Skeletal muscle satellite cell (primary cell): ENCODE results near the gene SRSF2.
"Not testable (repeated sequence)": the region's sequence is repeated elsewhere in the genome, so short reads cannot be mapped to it uniquely, and the experiment has no call there.

Source experiments
- H3K27me3 ChIP-seq: 2 replicates; pipeline ENCODE4 v1.7.0; 2013; ENCODE audit warnings: low read length; ENCODE audit not compliant: control insufficient read depth, insufficient read depth
- H3K36me3 ChIP-seq: 2 replicates; pipeline ENCODE4 v1.7.0; 2013; ENCODE audit warnings: mild to moderate bottlenecking, control low read depth, low read length; ENCODE audit not compliant: insufficient read depth
- H3K4me1 ChIP-seq: 2 replicates; pipeline ENCODE4 v1.7.0; 2013; ENCODE audit warnings: low read length; ENCODE audit not compliant: control insufficient read depth, insufficient read depth
- H3K4me2 ChIP-seq: 2 replicates; pipeline ENCODE4 v1.7.0; 2013; ENCODE audit warnings: mild to moderate bottlenecking, low read length
- H3K4me3 ChIP-seq: 2 replicates; pipeline ENCODE4 v1.7.0; 2013; ENCODE audit warnings: low read length
- H3K9ac ChIP-seq: 2 replicates; pipeline ENCODE4 v1.7.0; 2013; ENCODE audit warnings: mild to moderate bottlenecking, low read depth, low read length, moderate library complexity
- H3K9me3 ChIP-seq: replicated peaks from 2 replicates; pipeline ENCODE4 v1.7.0; 2013; ENCODE audit warnings: mild to moderate bottlenecking, control low read depth, low read length

SRSF2 gene

GRCh38 chr17:76714822-76715495, 22.2 kb downstream of the SRSF2 start:
- no peak overlapping the region for H3K4me3 ChIP-seq
- peaks cover 39% of the 10 kb centered on the region for H3K4me1 ChIP-seq
- H3K4me2 ChIP-seq: peak overlapping the region; percentile 33
- H3K36me3 ChIP-seq: peaks cover 54% of the 10 kb centered on the region
- H3K9me3 ChIP-seq: no peaks in the 10 kb centered on the region
- no peaks in the 10 kb centered on the region for H3K27me3 ChIP-seq
- H3K9ac ChIP-seq: peak overlapping the region; percentile 62

- H3K9me3 ChIP-seq: no peaks in the 10 kb centered on the region
- H3K36me3 ChIP-seq: peaks cover 48% of the 10 kb centered on the region
- no peak overlapping the region for H3K4me2 ChIP-seq
- no peak overlapping the region for H3K4me3 ChIP-seq
- no peaks in the 10 kb centered on the region for H3K27me3 ChIP-seq
- H3K9ac ChIP-seq: peak overlapping the region; percentile 9
- peaks cover 39% of the 10 kb centered on the region for H3K4me1 ChIP-seq
These were observed 22.8 kb downstream of the SRSF2 start for GRCh38 chr17:76714336-76714735.

- peaks cover 42% of the 10 kb centered on the region for H3K36me3 ChIP-seq
These were observed 23.4 kb downstream of the SRSF2 start for GRCh38 chr17:76713765-76714164.

GRCh38 chr17:76712321-76712720, 24.8 kb downstream of the SRSF2 start:
- not testable (repeated sequence) for H3K9me3 ChIP-seq, H3K9ac ChIP-seq, H3K4me2 ChIP-seq, H3K27me3 ChIP-seq, H3K4me3 ChIP-seq
- Histone ChIP-seq H3K4me1 (peaks cover 53% of the 10 kb centered on the region), H3K36me3 (peaks cover 35% of the 10 kb centered on the region)

More at GRCh38 chr17:76713765-76714164, 23.4 kb downstream of the SRSF2 start:
- Histone ChIP-seq H3K4me2 (no peak overlapping the region), H3K27me3 (no peaks in the 10 kb centered on the region), H3K4me3 (no peak overlapping the region), H3K4me1 (peaks cover 42% of the 10 kb centered on the region), H3K9me3 (no peaks in the 10 kb centered on the region), H3K9ac (no peak overlapping the region)

GRCh38 chr17:76710863-76711611, 26.1 kb downstream of the SRSF2 start, which contains the start of gene MXRA7:
Gene MXRA7, minus strand, starts transcription at chr17:76710965. Its CDS starts 19 bp downstream, at chr17:76710946.
- Histone ChIP-seq H3K4me1 (peaks cover 46% of the 10 kb centered on the region), H3K36me3 (peaks cover 36% of the 10 kb centered on the region), H3K9me3 (no peaks in the 10 kb centered on the region), H3K4me3 (peak within 1 kb of the TSS; percentile 78), H3K4me2 (peak within 1 kb of the TSS; percentile 90), H3K9ac (peak within 1 kb of the TSS; percentile 94), H3K27me3 (no peaks in the 10 kb centered on the region)

- Histone ChIP-seq H3K4me3 (peak overlapping the region; percentile 78), H3K36me3 (peaks cover 37% of the 10 kb centered on the region), H3K4me1 (peaks cover 38% of the 10 kb centered on the region), H3K9ac (peak overlapping the region; percentile 94), H3K4me2 (peak overlapping the region; percentile 90)
- not testable (repeated sequence) for H3K27me3 ChIP-seq, H3K9me3 ChIP-seq
These were observed 26.9 kb downstream of the SRSF2 start for GRCh38 chr17:76709951-76710862.

GRCh38 chr17:76709077-76709950, 27.8 kb downstream of the SRSF2 start:
- H3K4me3 ChIP-seq: peak overlapping the region; percentile 78
- H3K36me3 ChIP-seq: peaks cover 32% of the 10 kb centered on the region
- H3K27me3 ChIP-seq: no peaks in the 10 kb centered on the region
- H3K9ac ChIP-seq: peak overlapping the region; percentile 94
- H3K9me3 ChIP-seq: no peaks in the 10 kb centered on the region
- H3K4me2 ChIP-seq: peak overlapping the region; percentile 90
- peaks cover 35% of the 10 kb centered on the region for H3K4me1 ChIP-seq

- H3K36me3 ChIP-seq: peaks cover 22% of the 10 kb centered on the region
- H3K9me3 ChIP-seq: no peaks in the 10 kb centered on the region
- H3K4me1 ChIP-seq: peaks cover 35% of the 10 kb centered on the region
- H3K4me3 ChIP-seq: peak overlapping the region; percentile 78
- H3K27me3 ChIP-seq: no peaks in the 10 kb centered on the region
- H3K4me2 ChIP-seq: peak overlapping the region; percentile 90
- H3K9ac ChIP-seq: peak overlapping the region; percentile 94
These were observed 28.9 kb downstream of the SRSF2 start for GRCh38 chr17:76707985-76708807.

- Histone ChIP-seq H3K9me3 (no peaks in the 10 kb centered on the region), H3K36me3 (peaks cover 17% of the 10 kb centered on the region), H3K27me3 (no peaks in the 10 kb centered on the region), H3K4me2 (no peak overlapping the region), H3K9ac (no peak overlapping the region), H3K4me1 (peaks cover 36% of the 10 kb centered on the region), H3K4me3 (no peak overlapping the region)
These were observed 30.3 kb downstream of the SRSF2 start for GRCh38 chr17:76706817-76707216.

GRCh38 chr17:76704805-76705204, 32.3 kb downstream of the SRSF2 start:
- H3K27me3 ChIP-seq: no peaks in the 10 kb centered on the region
- H3K4me3 ChIP-seq: no peak overlapping the region
- no peaks in the 10 kb centered on the region for H3K9me3 ChIP-seq
- no peak overlapping the region for H3K4me2 ChIP-seq
- H3K36me3 ChIP-seq: peaks cover 17% of the 10 kb centered on the region
- no peak overlapping the region for H3K9ac ChIP-seq
- H3K4me1 ChIP-seq: peaks cover 47% of the 10 kb centered on the region
